ENCODE results near the gene OLA1. TPM values are rescaled to one million over a fixed set of nuclear protein-coding genes. Genes with fewer than 3 reads are reported as not detected.
A peak's percentile ranks its signal among the peaks of the same experiment; 100 is the strongest.

OLA1 gene
- total RNA-seq, 2 donors from 2014 or later = 127 to 181 TPM

DNA sequence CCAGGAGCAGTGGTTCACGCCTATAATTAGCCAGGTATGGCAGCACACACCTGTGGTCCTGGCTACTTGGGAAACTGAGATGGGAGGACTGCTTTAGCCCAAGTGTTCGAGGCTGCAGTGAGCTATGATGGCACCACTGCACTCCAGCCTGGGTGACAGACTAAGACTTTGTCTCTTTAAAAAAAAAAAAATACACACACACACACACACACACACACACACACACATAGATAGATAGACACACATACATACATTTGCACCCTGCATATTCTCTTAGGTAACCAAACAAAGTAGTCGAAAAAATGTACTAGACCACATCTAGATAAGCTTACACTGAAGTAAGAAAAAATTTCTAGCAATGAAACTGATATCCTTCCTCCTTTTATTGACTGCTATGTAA is 86.8 kb downstream of the OLA1 start:
- Histone ChIP-seq H3K4me1 (ENCODE audit: control insufficient read depth, insufficient read depth, low read length) (no peaks in the 10 kb centered on the region), H3K9me3 (ENCODE audit: control insufficient read depth, low read length) (no peaks in the 10 kb centered on the region), H3K27ac (ENCODE audit: low read depth, low read length) (no peak overlapping the region), H3K36me3 (ENCODE audit: control insufficient read depth, insufficient read depth, low read length) (no peaks in the 10 kb centered on the region), H3K9ac (ENCODE audit: extremely low read depth, low read length, poor library complexity, severe bottlenecking) (no peak overlapping the region), H3K27me3 (ENCODE audit: control insufficient read depth, insufficient read depth, low read length, poor library complexity, severe bottlenecking) (no peaks in the 10 kb centered on the region), H3K4me3 (ENCODE audit: low read length) (no peak overlapping the region)
- no peak overlapping the region for H3K4me3 Mint-ChIP-seq
- H3K27me3 Mint-ChIP-seq (ENCODE audit: insufficient read depth) = no peaks in the 10 kb centered on the region
- peaks cover 6% of the 10 kb centered on the region for H3K36me3 Mint-ChIP-seq (ENCODE audit: low read depth)
- no peak overlapping the region for H3K27ac Mint-ChIP-seq
- H3K9me3 Mint-ChIP-seq = no peaks in the 10 kb centered on the region
- 90 to 100% methylated on average over 1 to 3 of the region's 3 CpGs for WGBS, 2 experiments (ENCODE audit: insufficient coverage in 1 of 2, insufficient read length in 1 of 2)
- no peak for DNase-seq
- TF ChIP-seq, protein P1, sequence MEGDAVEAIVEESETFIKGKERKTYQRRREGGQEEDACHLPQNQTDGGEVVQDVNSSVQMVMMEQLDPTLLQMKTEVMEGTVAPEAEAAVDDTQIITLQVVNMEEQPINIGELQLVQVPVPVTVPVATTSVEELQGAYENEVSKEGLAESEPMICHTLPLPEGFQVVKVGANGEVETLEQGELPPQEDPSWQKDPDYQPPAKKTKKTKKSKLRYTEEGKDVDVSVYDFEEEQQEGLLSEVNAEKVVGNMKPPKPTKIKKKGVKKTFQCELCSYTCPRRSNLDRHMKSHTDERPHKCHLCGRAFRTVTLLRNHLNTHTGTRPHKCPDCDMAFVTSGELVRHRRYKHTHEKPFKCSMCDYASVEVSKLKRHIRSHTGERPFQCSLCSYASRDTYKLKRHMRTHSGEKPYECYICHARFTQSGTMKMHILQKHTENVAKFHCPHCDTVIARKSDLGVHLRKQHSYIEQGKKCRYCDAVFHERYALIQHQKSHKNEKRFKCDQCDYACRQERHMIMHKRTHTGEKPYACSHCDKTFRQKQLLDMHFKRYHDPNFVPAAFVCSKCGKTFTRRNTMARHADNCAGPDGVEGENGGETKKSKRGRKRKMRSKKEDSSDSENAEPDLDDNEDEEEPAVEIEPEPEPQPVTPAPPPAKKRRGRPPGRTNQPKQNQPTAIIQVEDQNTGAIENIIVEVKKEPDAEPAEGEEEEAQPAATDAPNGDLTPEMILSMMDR (conservative IDR thresholded peaks at IDR 0.05) = no peak
- no peaks in the 10 kb centered on the region for H3K4me1 Mint-ChIP-seq

DNA sequence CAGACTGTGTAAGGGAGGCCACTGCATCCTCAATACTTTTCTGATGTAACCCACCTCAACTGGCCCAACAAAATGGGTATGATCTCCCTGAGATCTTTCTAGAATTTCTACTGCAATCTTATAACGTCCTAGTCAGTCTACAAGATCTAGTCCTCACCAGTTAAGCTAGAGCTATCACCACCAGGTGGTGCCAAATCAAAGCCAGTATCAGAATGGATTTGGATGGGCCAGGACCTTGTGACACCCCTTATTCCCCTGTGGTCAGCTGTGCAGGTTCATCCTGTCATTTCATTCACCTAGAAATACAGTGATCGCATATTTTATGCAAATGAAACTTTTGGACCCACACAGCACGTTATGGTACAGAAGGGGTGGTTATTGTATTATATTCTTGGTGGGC is 90.3 kb downstream of the OLA1 start:
- no peaks in the 10 kb centered on the region for H3K9me3 ChIP-seq (ENCODE audit: control insufficient read depth, low read length)
- no peak overlapping the region for H3K4me3 Mint-ChIP-seq
- no peaks in the 10 kb centered on the region for H3K9me3 Mint-ChIP-seq
- H3K27ac ChIP-seq (ENCODE audit: low read depth, low read length) = no peak overlapping the region
- no peaks in the 10 kb centered on the region for H3K27me3 ChIP-seq (ENCODE audit: control insufficient read depth, insufficient read depth, low read length, poor library complexity, severe bottlenecking)
- H3K36me3 Mint-ChIP-seq (ENCODE audit: low read depth) = peaks cover 3% of the 10 kb centered on the region
- no peaks in the 10 kb centered on the region for H3K27me3 Mint-ChIP-seq (ENCODE audit: insufficient read depth)
- no peak overlapping the region for H3K27ac Mint-ChIP-seq
- H3K36me3 ChIP-seq (ENCODE audit: control insufficient read depth, insufficient read depth, low read length) = peaks cover 4% of the 10 kb centered on the region
- H3K4me1 ChIP-seq (ENCODE audit: control insufficient read depth, insufficient read depth, low read length) = no peaks in the 10 kb centered on the region
- 39 to 79% methylated on average over 2 to 3 of the region's 3 CpGs for WGBS, 2 experiments (ENCODE audit: insufficient coverage in 1 of 2, insufficient read length in 1 of 2)
- H3K4me1 Mint-ChIP-seq = peaks cover 6% of the 10 kb centered on the region
- H3K9ac ChIP-seq (ENCODE audit: extremely low read depth, low read length, poor library complexity, severe bottlenecking) = no peak overlapping the region
- no peak overlapping the region for H3K4me3 ChIP-seq (ENCODE audit: low read length)
- peak; percentile 85 for DNase-seq
- TF ChIP-seq, protein P1 (conservative IDR thresholded peaks at IDR 0.05) = peak; percentile 90

DNA sequence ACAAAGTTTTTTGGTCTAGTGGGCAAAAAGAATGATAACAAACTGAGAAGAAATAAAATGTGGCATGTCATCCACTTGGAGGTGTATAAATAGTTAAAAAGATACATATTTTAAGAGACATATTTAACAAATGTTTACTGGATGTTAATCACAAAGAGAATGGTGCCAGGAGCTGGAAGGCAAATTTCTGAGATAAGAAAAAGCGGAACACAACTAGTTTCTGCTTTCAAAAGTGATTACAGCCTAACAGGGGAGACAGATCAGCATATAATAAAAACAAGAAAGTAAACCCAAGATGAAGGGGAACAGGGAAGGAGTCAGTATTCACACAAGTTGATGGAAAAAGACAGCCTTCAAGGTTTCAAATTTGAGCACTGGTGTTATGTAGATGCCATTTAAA is 91.3 kb downstream of the OLA1 start:
- no peak for DNase-seq
- Histone ChIP-seq H3K27ac (ENCODE audit: low read depth, low read length) (no peak overlapping the region), H3K27me3 (ENCODE audit: control insufficient read depth, insufficient read depth, low read length, poor library complexity, severe bottlenecking) (no peaks in the 10 kb centered on the region), H3K36me3 (ENCODE audit: control insufficient read depth, insufficient read depth, low read length) (peaks cover 4% of the 10 kb centered on the region), H3K4me3 (ENCODE audit: low read length) (no peak overlapping the region), H3K9ac (ENCODE audit: extremely low read depth, low read length, poor library complexity, severe bottlenecking) (no peak overlapping the region), H3K9me3 (ENCODE audit: control insufficient read depth, low read length) (no peaks in the 10 kb centered on the region), H3K4me1 (ENCODE audit: control insufficient read depth, insufficient read depth, low read length) (no peaks in the 10 kb centered on the region)
- Mint-ChIP-seq H3K27ac (no peak overlapping the region), H3K36me3 (ENCODE audit: low read depth) (peaks cover 3% of the 10 kb centered on the region), H3K4me3 (no peak overlapping the region), H3K27me3 (ENCODE audit: insufficient read depth) (no peaks in the 10 kb centered on the region), H3K4me1 (peaks cover 6% of the 10 kb centered on the region), H3K9me3 (no peaks in the 10 kb centered on the region)
- TF ChIP-seq, protein P1 (conservative IDR thresholded peaks at IDR 0.05) = no peak
- 88% methylated on average over 1 of the region's 1 CpG; no CpG with 5 or more reads in 1 of the 2 experiments for WGBS, 2 experiments (ENCODE audit: insufficient coverage in 1 of 2, insufficient read length in 1 of 2)
